ENCODE results near the gene SCYGR5.

DNA sequence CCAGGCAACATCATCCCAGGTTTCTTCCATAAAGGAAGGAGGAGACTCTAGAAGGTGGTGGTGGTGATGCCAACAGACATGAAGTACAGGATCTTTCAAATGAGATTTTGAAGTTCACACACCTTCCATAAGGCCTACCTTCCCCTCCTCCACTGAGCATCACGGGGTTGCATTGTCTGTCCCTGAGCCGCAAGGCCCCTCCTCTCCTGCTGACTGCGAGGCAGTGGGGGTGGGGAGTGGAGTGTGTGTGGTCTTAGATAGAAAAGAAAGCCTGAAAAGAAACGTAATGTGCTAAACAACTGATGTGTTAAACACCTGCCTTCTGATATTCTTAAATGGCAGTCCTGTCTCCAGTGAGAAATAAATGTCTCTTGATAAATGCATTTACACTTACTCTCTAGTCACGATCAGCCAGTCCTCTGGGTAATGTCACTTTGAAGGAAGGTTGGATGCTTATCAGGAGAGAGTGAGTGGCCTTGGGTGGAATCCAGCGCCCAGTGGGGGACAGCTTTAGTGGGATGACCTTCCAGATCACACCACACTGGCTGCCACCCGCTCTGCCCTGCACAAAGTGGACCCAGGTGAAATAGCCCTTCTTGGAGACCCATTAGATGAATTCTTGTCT, 5.5 kb upstream of the SCYGR5 start:
- TF ChIP-seq CTCF (IDR thresholded peaks at IDR 0.05; ENCODE audit: poor library complexity, severe bottlenecking) (no peak), POLR2AphosphoS5 (IDR thresholded peaks at IDR 0.05) (peak; percentile 73), EZH2 (IDR thresholded peaks at IDR 0.05; ENCODE audit: borderline replicate concordance, insufficient read depth, low read length, poor library complexity, severe bottlenecking) (no peak), MXI1 (conservative IDR thresholded peaks at IDR 0.05; ENCODE audit: poor library complexity, severe bottlenecking) (no peak), RAD21 (conservative IDR thresholded peaks at IDR 0.05) (no peak), TAF1 (IDR thresholded peaks at IDR 0.05; ENCODE audit: low read depth) (no peak), EP300 (conservative IDR thresholded peaks at IDR 0.05; ENCODE audit: poor library complexity, severe bottlenecking) (peak; percentile 95), SMC3 (conservative IDR thresholded peaks at IDR 0.05; ENCODE audit: poor library complexity) (peak; percentile 42)
- TF ChIP-seq, protein P1, sequence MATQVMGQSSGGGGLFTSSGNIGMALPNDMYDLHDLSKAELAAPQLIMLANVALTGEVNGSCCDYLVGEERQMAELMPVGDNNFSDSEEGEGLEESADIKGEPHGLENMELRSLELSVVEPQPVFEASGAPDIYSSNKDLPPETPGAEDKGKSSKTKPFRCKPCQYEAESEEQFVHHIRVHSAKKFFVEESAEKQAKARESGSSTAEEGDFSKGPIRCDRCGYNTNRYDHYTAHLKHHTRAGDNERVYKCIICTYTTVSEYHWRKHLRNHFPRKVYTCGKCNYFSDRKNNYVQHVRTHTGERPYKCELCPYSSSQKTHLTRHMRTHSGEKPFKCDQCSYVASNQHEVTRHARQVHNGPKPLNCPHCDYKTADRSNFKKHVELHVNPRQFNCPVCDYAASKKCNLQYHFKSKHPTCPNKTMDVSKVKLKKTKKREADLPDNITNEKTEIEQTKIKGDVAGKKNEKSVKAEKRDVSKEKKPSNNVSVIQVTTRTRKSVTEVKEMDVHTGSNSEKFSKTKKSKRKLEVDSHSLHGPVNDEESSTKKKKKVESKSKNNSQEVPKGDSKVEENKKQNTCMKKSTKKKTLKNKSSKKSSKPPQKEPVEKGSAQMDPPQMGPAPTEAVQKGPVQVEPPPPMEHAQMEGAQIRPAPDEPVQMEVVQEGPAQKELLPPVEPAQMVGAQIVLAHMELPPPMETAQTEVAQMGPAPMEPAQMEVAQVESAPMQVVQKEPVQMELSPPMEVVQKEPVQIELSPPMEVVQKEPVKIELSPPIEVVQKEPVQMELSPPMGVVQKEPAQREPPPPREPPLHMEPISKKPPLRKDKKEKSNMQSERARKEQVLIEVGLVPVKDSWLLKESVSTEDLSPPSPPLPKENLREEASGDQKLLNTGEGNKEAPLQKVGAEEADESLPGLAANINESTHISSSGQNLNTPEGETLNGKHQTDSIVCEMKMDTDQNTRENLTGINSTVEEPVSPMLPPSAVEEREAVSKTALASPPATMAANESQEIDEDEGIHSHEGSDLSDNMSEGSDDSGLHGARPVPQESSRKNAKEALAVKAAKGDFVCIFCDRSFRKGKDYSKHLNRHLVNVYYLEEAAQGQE (IDR thresholded peaks at IDR 0.05; ENCODE audit: borderline replicate concordance) = no peak

Measured in neural cell (in vitro differentiated cells).